ENCODE results near the gene COPS9.

DNA sequence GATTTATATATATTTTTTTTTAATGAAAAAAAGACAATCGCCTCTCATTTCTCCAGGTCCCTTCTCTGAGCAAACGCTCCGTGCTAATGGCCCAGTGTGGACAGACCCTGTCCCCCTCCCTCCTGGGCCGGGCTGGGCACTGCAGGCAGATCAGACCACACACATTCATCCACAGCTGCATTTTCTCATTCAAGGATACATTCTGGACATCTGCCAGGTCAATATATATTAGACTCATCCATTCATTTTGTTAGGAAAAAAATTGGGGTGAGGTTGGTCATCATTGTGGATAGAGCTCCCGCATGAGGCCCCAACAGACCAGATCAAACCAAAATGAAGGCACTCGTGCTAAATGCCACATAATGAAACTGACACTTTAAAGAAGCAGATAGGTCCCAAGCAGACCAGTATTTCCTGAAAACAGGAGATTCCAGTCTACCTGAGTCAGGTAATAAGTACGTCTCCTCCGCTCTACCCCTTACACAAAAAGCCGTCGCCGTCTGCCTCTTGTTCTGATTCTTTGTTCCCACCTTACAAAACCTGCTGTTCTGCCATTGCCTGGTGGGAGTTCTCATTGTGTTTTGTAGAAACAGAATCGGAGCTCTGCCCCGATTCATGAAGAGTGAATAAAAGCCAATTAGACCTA is 19.8 kb upstream of the COPS9 start:
- TF ChIP-seq CREM (IDR thresholded peaks at IDR 0.05; ENCODE audit: low read depth) (no peak), POLR2AphosphoS2 (IDR thresholded peaks at IDR 0.05; ENCODE audit: low read depth, low read length) (no peak), SREBF2 (IDR thresholded peaks at IDR 0.05; ENCODE audit: low read length) (no peak), NBN (IDR thresholded peaks at IDR 0.05) (no peak), ZNF207 (IDR thresholded peaks at IDR 0.05; ENCODE audit: borderline replicate concordance) (no peak), RBBP5 (conservative IDR thresholded peaks at IDR 0.05) (no peak)
